Panc1 (cell line): ENCODE data around the gene PPM1B. TPM values are rescaled to one million over a fixed set of nuclear protein-coding genes. Genes with fewer than 3 reads are reported as not detected.

Experiments used
- ATAC-seq: fragments of 200-7000 bp; cut with Tn5 transposase; 2 replicates; pipeline ENCODE4 v1.9.1; 2020; ENCODE audit warnings: mild to moderate bottlenecking, moderate library complexity
- BruUV-seq: library from RNA; stranded (reverse); fragments of 400-500 nt; replicated peaks from 2 replicates; lab custom pipeline; 2021; lab: Mats Ljungman, UMichigan
- CTCF ChIA-PET: fragments of 300-600 bp; sonication (Branson Sonifier 250); formaldehyde crosslinking; loops from one replicate; lab custom pipeline; 2022; ENCODE audit warnings: antibody characterized with exemption; lab: Charles Lee
- POLR2A ChIA-PET: fragments of 300-600 bp; sonication (Branson Sonifier 250); formaldehyde crosslinking; loops from one replicate; lab custom pipeline; 2022; ENCODE audit warnings: antibody characterized with exemption; lab: Charles Lee
- DNase-seq: peaks from one replicate; pipeline ENCODE4 v3.0.0-alpha.2; 2010; ENCODE audit warnings: low read depth, low spot score
- H3K27ac ChIP-seq: 2 replicates; pipeline ENCODE4 v1.5.1; 2011; ENCODE audit warnings: mild to moderate bottlenecking, low read length, inconsistent platforms
- H3K27me3 ChIP-seq: fragments of 200-500 bp; sonication (Bioruptor generic); 2 replicates; pipeline ENCODE4 v1.6.0; 2014; ENCODE audit warnings: low read length, inconsistent platforms; ENCODE audit not compliant: control insufficient read depth, insufficient read depth
- H3K36me3 ChIP-seq: fragments of 200-500 bp; sonication (Bioruptor generic); 2 replicates; pipeline ENCODE4 v1.5.1; 2014; ENCODE audit warnings: inconsistent platforms, mild to moderate bottlenecking, low read length, moderate library complexity; ENCODE audit not compliant: control insufficient read depth, insufficient read depth
- H3K4me1 ChIP-seq: 2 replicates; pipeline ENCODE4 v1.5.1; 2011; ENCODE audit warnings: inconsistent platforms, mild to moderate bottlenecking, low read length, moderate library complexity; ENCODE audit not compliant: control insufficient read depth, insufficient read depth
- H3K4me3 ChIP-seq, 2 experiments: 2 replicates each; pipeline ENCODE4 v1.5.1; 2011 to 2012; ENCODE audit warnings: low read depth in 2 of 2, low read length in 2 of 2, mild to moderate bottlenecking in 2 of 2, inconsistent platforms in 1 of 2, moderate library complexity in 1 of 2
- H3K9me3 ChIP-seq: fragments of 200-500 bp; sonication (Bioruptor generic); 2 replicates; pipeline ENCODE4 v1.5.1; 2014; ENCODE audit warnings: low read depth, mild to moderate bottlenecking, inconsistent platforms, low read length, moderate library complexity; ENCODE audit not compliant: control insufficient read depth, insufficient read depth
- POLR2AphosphoS5 ChIP-seq: IDR thresholded peaks from 2 replicates; pipeline ENCODE4 v1.6.1; 2012; ENCODE audit warnings: mild to moderate bottlenecking, low read depth, low read length, moderate library complexity
- REST ChIP-seq, 2 experiments: IDR thresholded peaks; 2 replicates each; pipeline ENCODE4 v1.6.1; 2011 to 2012; ENCODE audit warnings: low read depth in 2 of 2, control low read depth in 1 of 2, low read length in 1 of 2, mild to moderate bottlenecking in 1 of 2, moderate library complexity in 1 of 2; ENCODE audit not compliant: insufficient read depth in 1 of 2
- SIN3A ChIP-seq: IDR thresholded peaks from 2 replicates; pipeline ENCODE4 v1.6.1; 2012; ENCODE audit warnings: low read depth, mild to moderate bottlenecking, low read length, moderate library complexity, borderline replicate concordance; ENCODE audit not compliant: insufficient read depth
- TCF7L2 ChIP-seq: IDR thresholded peaks from 2 replicates; pipeline ENCODE4 v1.6.1; 2011; ENCODE audit warnings: mild to moderate bottlenecking, low read depth, low read length, inconsistent platforms
- in situ Hi-C: cut with HindIII; loops from 2 replicates; pipeline ENCODE4 v1.10.0; 2016; ENCODE audit warnings: low sequenced_read_pairs, low pct_unique_long_range_greater_than_20kb
- intact Hi-C: fragments of 100-400 bp; cut with micrococcal nuclease; formaldehyde crosslinking; loops from one replicate; pipeline ENCODE4 v1.10.0; 2022; ENCODE audit not compliant: unreplicated experiment
- total RNA-seq: library from RNA; stranded (reverse); gene quantifications from one replicate; pipeline ENCODE4 v1.2.1, GENCODE V29; 2021; ENCODE audit not compliant: unreplicated experiment
- TF ChIP-seq, protein P1 (sequence below): fragments of 450-650 bp; IDR thresholded peaks from 2 replicates; pipeline ENCODE4 v1.5.1; 2017; ENCODE audit warnings: mild to moderate bottlenecking

PPM1B gene
- total RNA-seq, 1 experiment from 2014 or later, result 36.0 TPM

DNA sequence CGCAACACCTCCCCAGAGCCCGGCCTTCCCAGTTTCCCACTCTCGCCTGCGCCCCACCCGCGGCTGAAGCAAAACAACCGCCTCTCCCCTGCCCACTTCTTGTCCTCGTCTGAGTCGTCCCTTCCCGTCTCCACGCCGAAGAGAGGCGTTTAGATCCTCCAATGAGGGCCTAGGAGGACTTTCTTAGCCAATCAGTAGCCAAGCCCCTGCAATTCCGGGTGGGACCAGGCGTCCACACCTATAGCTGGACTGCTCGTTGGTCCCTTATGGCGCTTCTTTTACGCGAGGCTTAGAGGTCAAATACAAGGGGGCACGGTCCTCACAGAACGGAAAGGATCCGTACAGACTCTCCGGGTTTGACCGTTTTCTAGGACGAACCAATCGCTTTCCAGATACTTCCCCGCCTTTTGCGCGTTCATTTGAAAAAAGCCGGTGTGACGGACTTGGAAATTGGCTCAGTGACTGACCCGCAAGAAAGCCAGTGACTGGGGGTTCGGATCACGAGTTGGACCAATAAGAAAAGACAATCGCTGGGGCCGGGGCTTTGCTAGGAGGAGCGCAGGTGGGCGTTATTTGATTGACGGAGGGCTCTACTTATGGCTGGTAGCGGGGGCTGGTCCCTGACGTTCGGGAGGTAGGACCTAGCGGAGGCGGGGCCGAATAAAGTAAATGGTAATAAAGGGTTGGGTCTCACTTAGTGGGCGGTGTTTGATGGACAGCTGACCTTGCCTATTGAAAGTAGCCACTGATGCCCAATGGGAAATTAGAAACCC is 581 bp upstream of the PPM1B start:
- no TSS peak for BruUV-seq
- Histone ChIP-seq H3K27me3 (no peaks in the 10 kb centered on the region), H3K27ac (peak overlapping the region; percentile 96), H3K4me1 (no peaks in the 10 kb centered on the region), H3K9me3 (no peaks in the 10 kb centered on the region), H3K4me3 (peak overlapping the region; percentile 70 to 94), H3K36me3 (peaks cover 2% of the 10 kb centered on the region; the same call in 1 of the 2 replicates)
- DNase-seq (peak; percentile 99), ATAC-seq (peak; percentile 92)
- intact Hi-C loops (loop anchor here (10.0 kb wide), 1 partner anchor 83 kb away; no protein-coding TSS in a partner anchor), in situ Hi-C loops (no loop called here)
- ChIA-PET POLR2A (interaction anchor here (0.5 to 0.7 kb wide), 6 partner anchors 16 to 1703 kb away, joined by 3 to 14 read pairs (median 4); no protein-coding TSS in a partner anchor), CTCF (interaction anchor here (0.5 to 0.7 kb wide), 4 partner anchors 11 to 131 kb away, joined by 4 to 11 read pairs (median 8); no protein-coding TSS in a partner anchor)
- TF ChIP-seq REST (IDR thresholded peaks at IDR 0.05; ENCODE audit: insufficient read depth in 1 of 2, low read depth in 2 of 2, low read length in 1 of 2) (no peak), TCF7L2 (no peak), POLR2AphosphoS5 (peak; percentile 60)

- intact Hi-C loops (loop anchor here (10.0 kb wide), 1 partner anchor 85 kb away; no protein-coding TSS in a partner anchor), in situ Hi-C loops (no loop called here)
- POLR2A ChIA-PET, result no interaction called here
- TF ChIP-seq POLR2AphosphoS5, result no peak
- no peak for TF ChIP-seq TCF7L2
- no peak; the same call in 1 of the 2 replicates for TF ChIP-seq SIN3A
- TF ChIP-seq, protein P1, sequence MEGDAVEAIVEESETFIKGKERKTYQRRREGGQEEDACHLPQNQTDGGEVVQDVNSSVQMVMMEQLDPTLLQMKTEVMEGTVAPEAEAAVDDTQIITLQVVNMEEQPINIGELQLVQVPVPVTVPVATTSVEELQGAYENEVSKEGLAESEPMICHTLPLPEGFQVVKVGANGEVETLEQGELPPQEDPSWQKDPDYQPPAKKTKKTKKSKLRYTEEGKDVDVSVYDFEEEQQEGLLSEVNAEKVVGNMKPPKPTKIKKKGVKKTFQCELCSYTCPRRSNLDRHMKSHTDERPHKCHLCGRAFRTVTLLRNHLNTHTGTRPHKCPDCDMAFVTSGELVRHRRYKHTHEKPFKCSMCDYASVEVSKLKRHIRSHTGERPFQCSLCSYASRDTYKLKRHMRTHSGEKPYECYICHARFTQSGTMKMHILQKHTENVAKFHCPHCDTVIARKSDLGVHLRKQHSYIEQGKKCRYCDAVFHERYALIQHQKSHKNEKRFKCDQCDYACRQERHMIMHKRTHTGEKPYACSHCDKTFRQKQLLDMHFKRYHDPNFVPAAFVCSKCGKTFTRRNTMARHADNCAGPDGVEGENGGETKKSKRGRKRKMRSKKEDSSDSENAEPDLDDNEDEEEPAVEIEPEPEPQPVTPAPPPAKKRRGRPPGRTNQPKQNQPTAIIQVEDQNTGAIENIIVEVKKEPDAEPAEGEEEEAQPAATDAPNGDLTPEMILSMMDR, result no peak
- TF ChIP-seq REST (IDR thresholded peaks at IDR 0.05; ENCODE audit: insufficient read depth in 1 of 2, low read depth in 2 of 2, low read length in 1 of 2), result no peak
- peaks cover 2% of the 10 kb centered on the region; the same call in 1 of the 2 replicates for H3K36me3 ChIP-seq
- no peaks in the 10 kb centered on the region for H3K4me1 ChIP-seq
- no peaks in the 10 kb centered on the region for H3K9me3 ChIP-seq
- CTCF ChIA-PET, result interaction anchor here (0.6 kb wide), 1 partner anchor 1097 kb away, joined by 3 read pairs; no protein-coding TSS in a partner anchor
- H3K27ac ChIP-seq, result peak overlapping the region; percentile 95
- peak overlapping the region; percentile 90 to 99 for H3K4me3 ChIP-seq
- DNase-seq, result no peak
- H3K27me3 ChIP-seq, result no peaks in the 10 kb centered on the region
- BruUV-seq, result no TSS peak
- peak; percentile 13 for ATAC-seq
These were observed 652 bp downstream of the PPM1B start for GRCh38 chr2:44169155-44169898.
